PFSK-1 (cell line): ENCODE data around the gene ZNF189.

ENCODE experiments used
- POLR2AphosphoS5 ChIP-seq: IDR thresholded peaks from 2 replicates; pipeline ENCODE4 v1.6.1; 2012; ENCODE audit warnings: low read depth, mild to moderate bottlenecking, control low read depth, low read length, moderate library complexity
- REST ChIP-seq, 2 experiments: IDR thresholded peaks; 2 replicates each; pipeline versions ENCODE4 v1.6.1 to v1.8.0; 2011 to 2012; ENCODE audit warnings: low read depth in 2 of 2, low read length in 2 of 2, control low read depth in 1 of 2, inconsistent platforms in 1 of 2, mild to moderate bottlenecking in 1 of 2, moderate library complexity in 1 of 2; ENCODE audit not compliant: insufficient read depth in 1 of 2
- TAF1 ChIP-seq: IDR thresholded peaks from 2 replicates; pipeline ENCODE4 v1.6.1; 2012; ENCODE audit warnings: low read length, control low read depth, borderline replicate concordance; ENCODE audit not compliant: insufficient read depth

- TF ChIP-seq REST (IDR thresholded peaks at IDR 0.05; ENCODE audit: insufficient read depth in 1 of 2, low read depth in 2 of 2, low read length in 2 of 2): no peak
- no peak for TF ChIP-seq POLR2AphosphoS5
- TF ChIP-seq TAF1: no peak
Observed at GRCh38 chr9:101369884-101370531, 28.6 kb upstream of the ZNF189 start.
